ENCODE measurements around the gene CRYGC.
A peak's percentile ranks its signal among the peaks of the same experiment; 100 is the strongest.
"Not testable (repeated sequence)": the region's sequence is repeated elsewhere in the genome, so short reads cannot be mapped to it uniquely, and the experiment has no call there.

The CRYGC gene

GRCh38 chr2:208118918-208119317, 10.7 kb downstream of the CRYGC start:
- ChIA-PET CTCF (no interaction called here), POLR2A (no interaction called here)
- no peaks in the 10 kb centered on the region for H3K36me3 ChIP-seq (ENCODE audit: control insufficient read depth in 2 of 2, insufficient read depth in 1 of 2, low read length in 2 of 2)
- H3K27ac ChIP-seq (ENCODE audit: extremely low read depth, low read depth, low read length) = no peak overlapping the region
- TF ChIP-seq ZNF426 (tag by site-specific recombination; IDR thresholded peaks at IDR 0.05) (no peak), YY2 (tag by site-specific recombination; IDR thresholded peaks at IDR 0.05) (no peak), ZNF776 (tag by site-specific recombination; IDR thresholded peaks at IDR 0.05; ENCODE audit: borderline replicate concordance) (no peak), ZNF704 (tag by site-specific recombination; IDR thresholded peaks at IDR 0.05) (no peak), ZBTB10 (tag by site-specific recombination; IDR thresholded peaks at IDR 0.05) (no peak), ZNF580 (tag by site-specific recombination; IDR thresholded peaks at IDR 0.05) (no peak), ZNF701 (tag by site-specific recombination; IDR thresholded peaks at IDR 0.05) (no peak), ZNF366 (tag by site-specific recombination; conservative IDR thresholded peaks at IDR 0.05) (no peak), ZNF473 (tag by site-specific recombination; IDR thresholded peaks at IDR 0.05) (no peak), ZNF16 (tag by site-specific recombination; IDR thresholded peaks at IDR 0.05; ENCODE audit: low read depth) (no peak), GLI4 (tag by site-specific recombination; IDR thresholded peaks at IDR 0.05) (no peak)
- H3K4me3 ChIP-seq (ENCODE audit: low read depth, low read length) = no peak overlapping the region
- H3K4me1 ChIP-seq (ENCODE audit: control insufficient read depth, insufficient read depth, low read length) = no peaks in the 10 kb centered on the region
- no peaks in the 10 kb centered on the region for H3K9me3 ChIP-seq (ENCODE audit: control insufficient read depth, insufficient read depth, low read depth, low read length)

- H3K36me3 ChIP-seq (ENCODE audit: control insufficient read depth in 2 of 2, insufficient read depth in 1 of 2, low read length in 2 of 2); H3K4me1 ChIP-seq (ENCODE audit: control insufficient read depth, insufficient read depth, low read length); H3K4me3 ChIP-seq (ENCODE audit: low read depth, low read length); H3K27ac ChIP-seq (ENCODE audit: extremely low read depth, low read depth, low read length); H3K9me3 ChIP-seq (ENCODE audit: control insufficient read depth, insufficient read depth, low read depth, low read length); POLR2A ChIA-PET: not testable (repeated sequence)
- CTCF ChIA-PET = interaction anchor here (1.9 kb wide), 1 partner anchor 16 kb away, joined by 6 read pairs; no protein-coding TSS in a partner anchor
These were observed 12.2 kb downstream of the CRYGC start for GRCh38 chr2:208117390-208117789.

GRCh38 chr2:208112969-208113368, 16.7 kb downstream of the CRYGC start:
- Histone ChIP-seq H3K4me1 (ENCODE audit: control insufficient read depth, insufficient read depth, low read length) (peaks cover 5% of the 10 kb centered on the region), H3K36me3 (ENCODE audit: control insufficient read depth in 2 of 2, insufficient read depth in 1 of 2, low read length in 2 of 2) (no peaks in the 10 kb centered on the region), H3K27ac (ENCODE audit: extremely low read depth, low read depth, low read length) (peak overlapping the region; percentile 42), H3K4me3 (ENCODE audit: low read depth, low read length) (no peak overlapping the region), H3K9me3 (ENCODE audit: control insufficient read depth, insufficient read depth, low read depth, low read length) (no peaks in the 10 kb centered on the region)
- POLR2A ChIA-PET = no interaction called here
- CTCF ChIA-PET = interaction anchor here (1.6 kb wide), 1 partner anchor 35 kb away, joined by 3 read pairs; no protein-coding TSS in a partner anchor
- TF ChIP-seq ZNF501 (tag by site-specific recombination; IDR thresholded peaks at IDR 0.05) (no peak), ZNF341 (tag by site-specific recombination; IDR thresholded peaks at IDR 0.05; ENCODE audit: low read depth) (no peak), ZNF138 (tag by site-specific recombination; IDR thresholded peaks at IDR 0.05; ENCODE audit: borderline replicate concordance) (no peak), PRDM10 (tag by site-specific recombination; IDR thresholded peaks at IDR 0.05) (no peak), ZBTB8A (tag by site-specific recombination; IDR thresholded peaks at IDR 0.05) (peak; percentile 62), PRDM6 (tag by site-specific recombination; IDR thresholded peaks at IDR 0.05) (peak; percentile 5; the same call in 1 of the 2 replicates), ZNF366 (tag by site-specific recombination; conservative IDR thresholded peaks at IDR 0.05) (peak; percentile 49; the same call in 1 of the 2 replicates), ZNF555 (tag by site-specific recombination; conservative IDR thresholded peaks at IDR 0.05) (no peak), HOXA7 (CRISPR knock-in tag; IDR thresholded peaks at IDR 0.05; ENCODE audit: borderline replicate concordance) (no peak), ZNF416 (tag by site-specific recombination; IDR thresholded peaks at IDR 0.05) (no peak), GLIS1 (tag by site-specific recombination; IDR thresholded peaks at IDR 0.05) (peak; percentile 56), KLF9 (tag by site-specific recombination; IDR thresholded peaks at IDR 0.05; ENCODE audit: low read depth) (no peak), SCRT2 (tag by site-specific recombination; IDR thresholded peaks at IDR 0.05) (no peak), SP7 (tag by site-specific recombination; IDR thresholded peaks at IDR 0.05) (peak; percentile 74; the same call in 1 of the 2 replicates)
